Measurements from ENCODE around the gene LRIG1. TPM values are rescaled to one million over a fixed set of nuclear protein-coding genes. Genes with fewer than 3 reads are reported as not detected.

Gene LRIG1
- total RNA-seq, 1 donor from 2014 or later: 30.7 TPM

DNA sequence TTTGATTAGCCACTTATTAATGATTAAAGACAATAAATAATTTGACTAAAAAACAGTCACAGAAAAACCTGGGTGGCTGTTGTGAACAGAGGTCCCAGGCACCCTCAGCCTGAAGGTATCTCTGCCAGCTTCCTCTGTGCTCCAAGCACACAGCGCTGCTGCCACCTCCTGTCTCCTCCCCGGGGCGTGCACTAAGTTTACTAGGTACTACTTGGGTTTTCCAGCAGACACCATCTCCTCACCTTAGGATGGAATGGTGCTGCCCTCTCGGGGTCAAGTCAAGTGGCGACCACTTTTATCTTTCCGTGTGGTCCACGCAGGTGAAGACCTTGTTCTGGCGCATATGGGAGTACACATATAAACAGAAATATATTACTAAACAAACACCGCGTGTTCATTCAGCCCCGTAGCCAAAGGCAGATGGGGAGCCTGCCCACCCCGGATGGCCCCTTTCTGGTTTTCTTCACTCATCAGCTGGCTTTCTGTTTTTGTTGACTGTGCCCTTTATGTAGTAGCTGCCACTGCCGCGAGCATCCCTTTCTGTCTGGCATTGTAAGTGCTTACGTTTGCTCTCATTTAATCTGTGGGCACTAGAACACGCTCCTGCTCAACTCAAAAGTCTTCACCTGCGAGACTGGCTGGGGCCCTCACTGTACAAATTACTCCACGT is 128.0 kb downstream of the LRIG1 start:
- no peaks in the 10 kb centered on the region for H3K9me3 ChIP-seq
- no peak for TF ChIP-seq POLR2A (IDR thresholded peaks at IDR 0.05)
- TF ChIP-seq, protein P1, sequence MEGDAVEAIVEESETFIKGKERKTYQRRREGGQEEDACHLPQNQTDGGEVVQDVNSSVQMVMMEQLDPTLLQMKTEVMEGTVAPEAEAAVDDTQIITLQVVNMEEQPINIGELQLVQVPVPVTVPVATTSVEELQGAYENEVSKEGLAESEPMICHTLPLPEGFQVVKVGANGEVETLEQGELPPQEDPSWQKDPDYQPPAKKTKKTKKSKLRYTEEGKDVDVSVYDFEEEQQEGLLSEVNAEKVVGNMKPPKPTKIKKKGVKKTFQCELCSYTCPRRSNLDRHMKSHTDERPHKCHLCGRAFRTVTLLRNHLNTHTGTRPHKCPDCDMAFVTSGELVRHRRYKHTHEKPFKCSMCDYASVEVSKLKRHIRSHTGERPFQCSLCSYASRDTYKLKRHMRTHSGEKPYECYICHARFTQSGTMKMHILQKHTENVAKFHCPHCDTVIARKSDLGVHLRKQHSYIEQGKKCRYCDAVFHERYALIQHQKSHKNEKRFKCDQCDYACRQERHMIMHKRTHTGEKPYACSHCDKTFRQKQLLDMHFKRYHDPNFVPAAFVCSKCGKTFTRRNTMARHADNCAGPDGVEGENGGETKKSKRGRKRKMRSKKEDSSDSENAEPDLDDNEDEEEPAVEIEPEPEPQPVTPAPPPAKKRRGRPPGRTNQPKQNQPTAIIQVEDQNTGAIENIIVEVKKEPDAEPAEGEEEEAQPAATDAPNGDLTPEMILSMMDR (IDR thresholded peaks at IDR 0.05): no peak
- no peak for TF ChIP-seq POLR2AphosphoS5 (IDR thresholded peaks at IDR 0.05; ENCODE audit: insufficient read depth in 1 of 2, low read depth in 1 of 2)
- no peaks in the 10 kb centered on the region for H3K27me3 ChIP-seq
- no peak overlapping the region for H3K27ac ChIP-seq
- no peak overlapping the region for H3K4me3 ChIP-seq
- DNase-seq (ENCODE audit: extremely low spot score in 2 of 2): no peak
- peaks cover 0 to 8% of the 10 kb centered on the region in 2 donors for H3K36me3 ChIP-seq
- no peaks in the 10 kb centered on the region for H3K4me1 ChIP-seq
- intact Hi-C loops (cut with DNase I): no loop called here

DNA sequence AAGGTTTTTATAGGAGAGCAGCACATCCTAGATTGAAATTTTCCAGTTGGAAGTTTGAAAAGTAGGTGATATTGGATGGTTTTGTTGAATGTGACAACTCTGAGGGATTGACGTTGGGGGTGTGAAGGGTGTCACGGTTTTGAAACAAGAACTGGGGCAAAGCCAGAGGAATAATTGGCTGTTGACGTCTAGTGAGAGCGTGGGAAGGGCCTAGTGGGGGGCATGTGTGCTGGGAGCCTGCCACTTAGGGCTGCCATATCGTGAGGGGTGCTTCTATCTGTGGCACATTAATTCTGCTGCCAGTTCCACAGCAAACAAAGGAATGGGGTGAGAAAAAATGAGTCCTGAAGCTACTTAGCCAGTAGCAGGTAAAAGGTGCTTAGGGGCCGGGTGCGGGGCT is 129.4 kb downstream of the LRIG1 start:
- H3K27ac ChIP-seq: no peak overlapping the region
- H3K4me3 ChIP-seq: no peak overlapping the region
- intact Hi-C loops (cut with DNase I): no loop called here
- no peaks in the 10 kb centered on the region for H3K4me1 ChIP-seq
- no peaks in the 10 kb centered on the region for H3K27me3 ChIP-seq
- TF ChIP-seq POLR2AphosphoS5 (IDR thresholded peaks at IDR 0.05; ENCODE audit: insufficient read depth in 1 of 2, low read depth in 1 of 2) (no peak), POLR2A (IDR thresholded peaks at IDR 0.05) (no peak)
- TF ChIP-seq, protein P1 (IDR thresholded peaks at IDR 0.05): no peak
- DNase-seq (ENCODE audit: extremely low spot score in 2 of 2): no peak
- H3K36me3 ChIP-seq: no peaks in the 10 kb centered on the region
- H3K9me3 ChIP-seq: no peaks in the 10 kb centered on the region

DNA sequence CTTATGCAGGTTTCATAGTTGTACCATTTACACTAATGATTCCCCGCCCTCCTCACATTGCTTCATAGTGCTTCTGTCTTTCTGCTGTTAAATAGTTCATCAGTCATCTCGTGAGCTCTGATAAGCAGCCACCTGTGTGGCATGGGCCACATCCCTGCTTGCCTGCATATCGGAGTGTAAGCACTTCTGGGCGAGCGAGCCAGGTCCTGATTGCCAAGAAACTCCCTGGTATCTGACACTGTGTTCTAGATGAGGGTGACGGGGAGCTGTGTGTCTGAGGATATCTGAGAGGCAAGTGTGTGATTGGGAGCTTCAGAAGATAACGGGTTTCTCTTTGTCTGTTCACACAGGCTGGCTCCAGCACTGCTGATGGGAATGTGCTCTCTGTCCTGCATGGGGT is 130.6 kb downstream of the LRIG1 start:
- no peak for TF ChIP-seq POLR2AphosphoS5 (IDR thresholded peaks at IDR 0.05; ENCODE audit: insufficient read depth in 1 of 2, low read depth in 1 of 2)
- no peak for TF ChIP-seq POLR2A (IDR thresholded peaks at IDR 0.05)
- TF ChIP-seq, protein P1 (IDR thresholded peaks at IDR 0.05): no peak
- H3K27ac ChIP-seq: no peak overlapping the region
- no peak overlapping the region for H3K4me3 ChIP-seq
- intact Hi-C loops (cut with DNase I): no loop called here
- H3K4me1 ChIP-seq: no peaks in the 10 kb centered on the region
- H3K9me3 ChIP-seq: no peaks in the 10 kb centered on the region
- no peak for DNase-seq (ENCODE audit: extremely low spot score in 2 of 2)
- no peaks in the 10 kb centered on the region for H3K36me3 ChIP-seq
- H3K27me3 ChIP-seq: no peaks in the 10 kb centered on the region

DNA sequence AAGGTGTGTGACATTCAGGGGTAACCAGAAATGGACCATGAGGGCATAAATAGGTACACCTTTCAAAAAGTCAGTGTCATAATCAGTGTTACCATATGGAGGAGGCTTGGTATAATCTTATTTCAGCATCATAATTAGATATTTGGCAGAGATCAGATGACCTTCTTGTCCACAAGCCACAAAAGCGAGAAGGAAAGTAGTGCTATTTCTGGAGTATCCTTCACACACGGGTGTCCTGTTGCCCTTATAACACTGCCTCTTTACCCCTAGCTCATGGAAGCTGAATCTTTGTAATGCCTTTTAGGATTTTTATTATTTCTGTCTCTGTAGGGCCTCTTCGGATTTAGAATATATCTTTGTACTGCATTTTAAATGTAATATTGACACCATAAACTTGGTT is 132.8 kb downstream of the LRIG1 start:
- Histone ChIP-seq H3K36me3 (no peaks in the 10 kb centered on the region), H3K27me3 (no peaks in the 10 kb centered on the region), H3K27ac (no peak overlapping the region), H3K9me3 (no peaks in the 10 kb centered on the region), H3K4me1 (no peaks in the 10 kb centered on the region), H3K4me3 (no peak overlapping the region)
- TF ChIP-seq, protein P1 (IDR thresholded peaks at IDR 0.05): no peak
- no peak for TF ChIP-seq POLR2AphosphoS5 (IDR thresholded peaks at IDR 0.05; ENCODE audit: insufficient read depth in 1 of 2, low read depth in 1 of 2)
- no peak for TF ChIP-seq POLR2A (IDR thresholded peaks at IDR 0.05)
- intact Hi-C loops (cut with DNase I): no loop called here
- DNase-seq (ENCODE audit: extremely low spot score in 2 of 2): no peak

DNA sequence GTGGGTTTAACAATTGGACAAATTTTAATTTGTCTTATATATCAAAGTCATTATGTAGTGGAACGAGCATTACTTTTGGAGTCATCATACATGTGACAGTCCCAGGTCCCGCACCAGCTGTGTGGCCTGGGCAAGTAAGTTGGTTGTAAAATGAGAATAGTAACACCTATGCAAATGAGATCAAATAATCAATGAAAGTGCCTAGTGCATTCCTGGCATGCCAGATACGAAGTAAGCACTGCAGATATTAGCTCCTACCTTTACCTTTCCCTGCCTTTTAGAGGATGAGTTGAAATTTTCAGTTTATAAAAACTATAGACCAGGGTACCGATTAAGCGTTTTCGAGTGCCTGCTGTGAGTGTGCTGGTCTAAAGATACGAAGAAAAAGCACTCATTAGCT is 134.1 kb downstream of the LRIG1 start:
- no peak overlapping the region for H3K27ac ChIP-seq
- no peaks in the 10 kb centered on the region for H3K4me1 ChIP-seq
- TF ChIP-seq, protein P1 (IDR thresholded peaks at IDR 0.05): no peak
- TF ChIP-seq POLR2A (IDR thresholded peaks at IDR 0.05) (no peak), POLR2AphosphoS5 (IDR thresholded peaks at IDR 0.05; ENCODE audit: insufficient read depth in 1 of 2, low read depth in 1 of 2) (no peak)
- DNase-seq (ENCODE audit: extremely low spot score in 2 of 2): no peak
- no peaks in the 10 kb centered on the region for H3K27me3 ChIP-seq
- intact Hi-C loops (cut with DNase I): no loop called here
- no peaks in the 10 kb centered on the region for H3K36me3 ChIP-seq
- H3K4me3 ChIP-seq: no peak overlapping the region
- no peaks in the 10 kb centered on the region for H3K9me3 ChIP-seq
